SK-N-MC (cell line): Measurements from ENCODE around the gene ZCCHC7.

ENCODE experiments used
- EZH2 ChIP-seq: fragments of 200-600 bp; sonication (generic); IDR thresholded peaks from one replicate; pipeline ENCODE4 v1.6.1; 2017; ENCODE audit warnings: antibody characterized with exemption
- FOXP2 ChIP-seq: optimal IDR thresholded peaks from 2 replicates; pipeline ENCODE3; 2011; ENCODE audit warnings: mild to moderate bottlenecking, moderate library complexity; ENCODE audit not compliant: insufficient read depth; ENCODE audit errors: extremely low read length, control extremely low read depth
- POLR2AphosphoS5 ChIP-seq: IDR thresholded peaks from 2 replicates; pipeline ENCODE4 v1.6.1; 2012; ENCODE audit warnings: mild to moderate bottlenecking, low read depth, low read length, borderline replicate concordance

GRCh38 chr9:37082214-37082765 lies 38.1 kb upstream of the ZCCHC7 start:
- no peak for TF ChIP-seq EZH2
- no peak for TF ChIP-seq POLR2AphosphoS5
- no peak for TF ChIP-seq FOXP2
